H1 (cell line): ENCODE data around the gene CABLES2. TPM values are rescaled to one million over a fixed set of nuclear protein-coding genes. Genes with fewer than 3 reads are reported as not detected.

Experiments used
- polyA plus RNA-seq, 7 experiments: library from polyadenylated mRNA; depleted of rRNA in 3 of 7; stranded (reverse) in 5 of 7; unstranded in 2 of 7; fragments of >200 nt in 5 of 7; fragments of 200-250 nt in 2 of 7; gene quantifications; 1 replicate in 5 of 7; 2 replicates in 1 of 7; 4 replicates in 1 of 7; pipeline versions ENCODE4 v1.2.1 to v1.2.3, GENCODE V29; 2011 to 2013; ENCODE audit warnings: missing spikeins in 2 of 7, mixed read lengths in 2 of 7
- total RNA-seq: library from RNA; stranded (reverse); fragmentation: NEBNext Ultra II Directional; extraction: Animal tissue kit (Norgen Biotek cat#: 25700); gene quantifications from 2 replicates; pipeline ENCODE4 v1.2.1, GENCODE V29; 2021
- TF ChIP-seq, protein P1 (sequence below): fragments of 300-600 bp; sonication (generic); IDR thresholded peaks from 2 replicates; pipeline ENCODE4 v1.7.1; 2012; ENCODE audit warnings: low read length, moderate library complexity, mild to moderate bottlenecking, inconsistent platforms; ENCODE audit not compliant: insufficient replicate concordance

Gene CABLES2
- total and polyA plus RNA-seq, 2 of the 8 experiments (the other 6 are each of a cell fraction or from before 2014, with no cell fraction given), result 8.0 to 8.8 TPM

- TF ChIP-seq, protein P1, sequence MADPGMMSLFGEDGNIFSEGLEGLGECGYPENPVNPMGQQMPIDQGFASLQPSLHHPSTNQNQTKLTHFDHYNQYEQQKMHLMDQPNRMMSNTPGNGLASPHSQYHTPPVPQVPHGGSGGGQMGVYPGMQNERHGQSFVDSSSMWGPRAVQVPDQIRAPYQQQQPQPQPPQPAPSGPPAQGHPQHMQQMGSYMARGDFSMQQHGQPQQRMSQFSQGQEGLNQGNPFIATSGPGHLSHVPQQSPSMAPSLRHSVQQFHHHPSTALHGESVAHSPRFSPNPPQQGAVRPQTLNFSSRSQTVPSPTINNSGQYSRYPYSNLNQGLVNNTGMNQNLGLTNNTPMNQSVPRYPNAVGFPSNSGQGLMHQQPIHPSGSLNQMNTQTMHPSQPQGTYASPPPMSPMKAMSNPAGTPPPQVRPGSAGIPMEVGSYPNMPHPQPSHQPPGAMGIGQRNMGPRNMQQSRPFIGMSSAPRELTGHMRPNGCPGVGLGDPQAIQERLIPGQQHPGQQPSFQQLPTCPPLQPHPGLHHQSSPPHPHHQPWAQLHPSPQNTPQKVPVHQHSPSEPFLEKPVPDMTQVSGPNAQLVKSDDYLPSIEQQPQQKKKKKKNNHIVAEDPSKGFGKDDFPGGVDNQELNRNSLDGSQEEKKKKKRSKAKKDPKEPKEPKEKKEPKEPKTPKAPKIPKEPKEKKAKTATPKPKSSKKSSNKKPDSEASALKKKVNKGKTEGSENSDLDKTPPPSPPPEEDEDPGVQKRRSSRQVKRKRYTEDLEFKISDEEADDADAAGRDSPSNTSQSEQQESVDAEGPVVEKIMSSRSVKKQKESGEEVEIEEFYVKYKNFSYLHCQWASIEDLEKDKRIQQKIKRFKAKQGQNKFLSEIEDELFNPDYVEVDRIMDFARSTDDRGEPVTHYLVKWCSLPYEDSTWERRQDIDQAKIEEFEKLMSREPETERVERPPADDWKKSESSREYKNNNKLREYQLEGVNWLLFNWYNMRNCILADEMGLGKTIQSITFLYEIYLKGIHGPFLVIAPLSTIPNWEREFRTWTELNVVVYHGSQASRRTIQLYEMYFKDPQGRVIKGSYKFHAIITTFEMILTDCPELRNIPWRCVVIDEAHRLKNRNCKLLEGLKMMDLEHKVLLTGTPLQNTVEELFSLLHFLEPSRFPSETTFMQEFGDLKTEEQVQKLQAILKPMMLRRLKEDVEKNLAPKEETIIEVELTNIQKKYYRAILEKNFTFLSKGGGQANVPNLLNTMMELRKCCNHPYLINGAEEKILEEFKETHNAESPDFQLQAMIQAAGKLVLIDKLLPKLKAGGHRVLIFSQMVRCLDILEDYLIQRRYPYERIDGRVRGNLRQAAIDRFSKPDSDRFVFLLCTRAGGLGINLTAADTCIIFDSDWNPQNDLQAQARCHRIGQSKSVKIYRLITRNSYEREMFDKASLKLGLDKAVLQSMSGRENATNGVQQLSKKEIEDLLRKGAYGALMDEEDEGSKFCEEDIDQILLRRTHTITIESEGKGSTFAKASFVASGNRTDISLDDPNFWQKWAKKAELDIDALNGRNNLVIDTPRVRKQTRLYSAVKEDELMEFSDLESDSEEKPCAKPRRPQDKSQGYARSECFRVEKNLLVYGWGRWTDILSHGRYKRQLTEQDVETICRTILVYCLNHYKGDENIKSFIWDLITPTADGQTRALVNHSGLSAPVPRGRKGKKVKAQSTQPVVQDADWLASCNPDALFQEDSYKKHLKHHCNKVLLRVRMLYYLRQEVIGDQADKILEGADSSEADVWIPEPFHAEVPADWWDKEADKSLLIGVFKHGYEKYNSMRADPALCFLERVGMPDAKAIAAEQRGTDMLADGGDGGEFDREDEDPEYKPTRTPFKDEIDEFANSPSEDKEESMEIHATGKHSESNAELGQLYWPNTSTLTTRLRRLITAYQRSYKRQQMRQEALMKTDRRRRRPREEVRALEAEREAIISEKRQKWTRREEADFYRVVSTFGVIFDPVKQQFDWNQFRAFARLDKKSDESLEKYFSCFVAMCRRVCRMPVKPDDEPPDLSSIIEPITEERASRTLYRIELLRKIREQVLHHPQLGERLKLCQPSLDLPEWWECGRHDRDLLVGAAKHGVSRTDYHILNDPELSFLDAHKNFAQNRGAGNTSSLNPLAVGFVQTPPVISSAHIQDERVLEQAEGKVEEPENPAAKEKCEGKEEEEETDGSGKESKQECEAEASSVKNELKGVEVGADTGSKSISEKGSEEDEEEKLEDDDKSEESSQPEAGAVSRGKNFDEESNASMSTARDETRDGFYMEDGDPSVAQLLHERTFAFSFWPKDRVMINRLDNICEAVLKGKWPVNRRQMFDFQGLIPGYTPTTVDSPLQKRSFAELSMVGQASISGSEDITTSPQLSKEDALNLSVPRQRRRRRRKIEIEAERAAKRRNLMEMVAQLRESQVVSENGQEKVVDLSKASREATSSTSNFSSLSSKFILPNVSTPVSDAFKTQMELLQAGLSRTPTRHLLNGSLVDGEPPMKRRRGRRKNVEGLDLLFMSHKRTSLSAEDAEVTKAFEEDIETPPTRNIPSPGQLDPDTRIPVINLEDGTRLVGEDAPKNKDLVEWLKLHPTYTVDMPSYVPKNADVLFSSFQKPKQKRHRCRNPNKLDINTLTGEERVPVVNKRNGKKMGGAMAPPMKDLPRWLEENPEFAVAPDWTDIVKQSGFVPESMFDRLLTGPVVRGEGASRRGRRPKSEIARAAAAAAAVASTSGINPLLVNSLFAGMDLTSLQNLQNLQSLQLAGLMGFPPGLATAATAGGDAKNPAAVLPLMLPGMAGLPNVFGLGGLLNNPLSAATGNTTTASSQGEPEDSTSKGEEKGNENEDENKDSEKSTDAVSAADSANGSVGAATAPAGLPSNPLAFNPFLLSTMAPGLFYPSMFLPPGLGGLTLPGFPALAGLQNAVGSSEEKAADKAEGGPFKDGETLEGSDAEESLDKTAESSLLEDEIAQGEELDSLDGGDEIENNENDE, result no peak
Observed at GRCh38 chr20:62353289-62354030, 53.6 kb downstream of the CABLES2 start (continued).
